K562 treated with DMSO at 1 percent for 4 hours (cell line): ENCODE data around the gene FKBP1B. TPM values are rescaled to one million over a fixed set of nuclear protein-coding genes. Genes with fewer than 3 reads are reported as not detected.

Experiments used
- total RNA-seq: library from RNA; unstranded; fragments of 300-600 nt; gene quantifications from 2 replicates; pipeline ENCODE4 v1.2.3, GENCODE V29; 2022; ENCODE audit not compliant: insufficient read depth

Gene FKBP1B
- 4.0 and 5.0 TPM in 2 replicates for total RNA-seq

DNA sequence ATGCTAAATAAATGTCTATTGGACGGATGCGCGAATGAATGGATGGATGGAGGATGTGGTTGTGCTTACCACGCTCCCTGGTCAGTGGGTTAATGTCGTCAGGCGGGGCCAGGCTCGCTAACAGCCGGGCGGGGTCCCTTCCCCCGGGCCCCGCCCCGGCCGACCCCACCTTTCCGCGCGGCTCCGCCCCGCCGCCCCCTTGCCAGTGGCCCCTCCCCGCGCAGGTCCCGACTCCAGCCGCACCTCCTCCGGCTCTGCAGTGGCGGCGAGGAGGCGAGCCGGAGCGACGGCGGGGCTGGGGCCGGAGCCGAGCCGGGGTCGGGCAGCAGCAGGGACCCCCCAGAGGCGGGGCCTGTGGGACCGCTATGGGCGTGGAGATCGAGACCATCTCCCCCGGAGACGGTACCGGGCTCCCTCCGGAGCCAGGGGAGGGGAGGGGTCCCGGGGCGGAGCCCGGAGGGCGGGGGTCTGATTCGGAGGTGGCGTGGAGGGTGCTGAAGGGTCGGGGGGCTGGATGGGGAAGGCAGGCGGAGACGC, at the start of gene FKBP1B:
Gene FKBP1B (plus strand): TSS at position 257 of the 537 bp plus-strand sequence. CDS start 109 bp downstream, at position 366.

GRCh38 chr2:24009680-24010476, 39.7 kb upstream of the FKBP1B start, which contains the start of gene MFSD2B:
Gene MFSD2B (plus strand): TSS chr2:24010085. CDS start chr2:24010097, 12 bp downstream.

GRCh38 chr2:24046930-24047702, 2.4 kb upstream of the FKBP1B start, which contains the start of gene WDCP:
Gene WDCP (minus strand): TSS chr2:24047391. CDS start chr2:24039494, 7,897 bp downstream.

DNA sequence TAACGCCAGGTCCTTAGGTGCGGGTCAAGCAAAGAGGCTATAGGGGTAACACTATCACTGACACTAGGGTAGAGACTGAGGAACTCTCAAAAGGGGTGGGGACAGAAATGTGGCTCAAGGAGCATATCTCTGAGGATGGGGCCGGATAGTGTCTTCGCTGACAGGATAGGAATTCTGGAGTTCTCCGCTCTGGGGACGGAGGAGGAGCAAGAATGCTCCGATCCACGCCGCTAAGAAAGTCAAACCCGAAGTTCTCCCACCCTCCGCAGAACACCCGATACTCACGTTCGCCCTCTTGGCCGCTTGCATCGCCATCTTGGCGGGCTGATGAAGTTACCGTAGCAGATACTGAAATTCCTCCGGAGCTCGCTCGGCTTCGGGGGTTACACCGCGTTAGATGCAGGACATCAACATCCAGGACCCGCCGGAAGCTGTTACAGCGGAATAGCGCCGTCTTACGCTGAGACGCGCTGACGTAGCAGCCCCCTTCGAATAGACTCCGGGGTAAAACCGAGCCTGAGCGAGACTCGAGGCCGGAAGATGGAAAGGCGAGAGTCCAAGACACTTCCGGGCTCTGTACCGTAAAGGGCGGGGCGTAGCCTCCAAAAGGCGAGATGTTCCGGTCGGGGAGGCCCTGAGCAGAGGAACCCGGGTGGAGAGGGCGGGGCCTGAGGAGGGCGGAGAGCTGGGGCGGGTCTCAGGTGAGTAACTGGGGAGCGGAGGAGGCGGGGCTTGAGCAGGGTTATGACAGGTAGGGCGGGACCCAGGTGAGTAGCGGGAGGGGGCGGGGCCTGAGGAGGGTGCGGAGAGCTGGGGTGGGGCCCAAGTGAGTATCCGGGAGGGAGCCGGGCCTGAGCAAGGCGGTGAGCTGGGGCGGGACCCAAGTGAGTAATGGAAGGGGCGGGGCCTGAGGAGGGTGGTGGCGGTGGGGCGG, 26.6 kb downstream of the FKBP1B start, which contains the start of gene SF3B6:
Gene SF3B6 (minus strand): TSS at position 412 of the 934 bp plus-strand sequence. CDS start 97 bp downstream, at position 315.

DNA sequence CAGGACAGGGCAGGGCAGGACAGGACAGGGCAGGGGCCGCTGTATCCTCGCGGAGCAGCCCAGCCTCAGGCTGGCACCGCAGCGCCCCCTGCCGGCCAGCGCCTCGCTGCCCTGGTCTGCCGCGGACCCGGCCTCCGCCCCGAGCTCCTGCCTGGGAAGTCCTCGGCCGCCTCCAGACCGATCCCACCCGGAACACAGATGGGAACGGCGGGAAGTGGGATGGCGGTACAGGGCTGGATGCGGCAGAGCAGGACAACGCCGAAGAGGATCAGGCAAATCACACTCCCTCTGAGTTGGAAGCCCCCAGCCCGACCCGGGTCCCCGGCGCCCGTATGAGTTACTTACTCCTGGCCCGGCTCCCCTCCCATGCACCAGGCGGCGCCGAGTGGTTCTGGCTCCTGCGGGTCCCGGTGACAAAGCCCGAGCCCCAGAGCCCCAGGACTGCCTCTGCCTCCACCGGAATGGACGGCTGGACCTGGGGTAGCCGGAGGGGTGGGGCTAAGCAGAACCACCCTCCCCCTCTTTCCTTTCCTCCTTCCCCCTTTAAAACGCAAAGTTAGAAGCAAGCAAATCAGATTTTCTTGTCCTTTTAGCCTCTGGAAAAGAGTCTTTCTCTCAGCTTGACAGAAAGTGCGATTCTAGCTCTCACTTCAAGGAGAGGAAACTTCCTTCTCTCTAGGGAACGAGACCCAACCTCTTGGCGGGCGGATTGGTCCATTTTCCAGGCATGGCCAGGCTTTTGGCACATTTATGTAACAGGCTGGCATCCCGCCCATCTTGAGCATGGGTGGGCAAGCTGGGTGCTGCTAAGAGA, 35.1 kb downstream of the FKBP1B start, which contains the start of gene TP53I3:
Gene TP53I3 (minus strand): TSS at position 449 of the 814 bp plus-strand sequence. CDS start 508 bp downstream, outside the sequence.

Other genes starting within 250 kb of the FKBP1B start
- gene ATAD2B, start 122.6 kb upstream of the FKBP1B start, total RNA-seq = 6.0 and 10.9 TPM in 2 replicates
- gene UBXN2A, start 109.3 kb upstream of the FKBP1B start, total RNA-seq = 8.2 and 10.2 TPM in 2 replicates
- 6.5 and 12.6 TPM in 2 replicates for gene MFSD2B, start 39.7 kb upstream of the FKBP1B start, total RNA-seq
- 8.7 and 12.1 TPM in 2 replicates for gene WDCP, start 2.4 kb upstream of the FKBP1B start, total RNA-seq
- 150 and 167 TPM in 2 replicates for gene SF3B6, start 26.6 kb downstream of the FKBP1B start, total RNA-seq
- 10.4 and 19.7 TPM in 2 replicates for gene TP53I3, start 35.1 kb downstream of the FKBP1B start, total RNA-seq
- not detected in 2 replicates for gene PFN4, start 73.6 kb downstream of the FKBP1B start, total RNA-seq
- gene FAM228B, start 73.7 kb downstream of the FKBP1B start, total RNA-seq = 3.3 and 6.8 TPM in 2 replicates
- not detected in 2 replicates for gene FAM228A, start 125.3 kb downstream of the FKBP1B start, total RNA-seq